Liver (tissue), 9 donors: ENCODE results near the gene PCNX2. TPM values are rescaled to one million over a fixed set of nuclear protein-coding genes. Genes with fewer than 3 reads are reported as not detected.

ENCODE experiments used
- DNase-seq: peaks from one replicate; pipeline ENCODE4 v3.0.0-alpha.2; 2017; ENCODE audit warnings: low spot score
- H3K27ac ChIP-seq, 2 donors: one replicate each; pipeline ENCODE4 v1.7.0; 2013; ENCODE audit warnings: inconsistent platforms in 2 of 2, low read length in 2 of 2, control low read depth in 1 of 2, low read depth in 1 of 2, mild to moderate bottlenecking in 1 of 2
- H3K27me3 ChIP-seq, 4 donors: one replicate each; pipeline versions ENCODE4 v1.6.1 to v1.7.0; 2013; ENCODE audit warnings: low read length in 3 of 4, inconsistent platforms in 1 of 4, mild to moderate bottlenecking in 1 of 4, moderate library complexity in 1 of 4; ENCODE audit not compliant: control insufficient read depth in 4 of 4, insufficient read depth in 4 of 4
- H3K36me3 ChIP-seq, 4 donors: one replicate each; pipeline versions ENCODE4 v1.6.1 to v1.7.0; 2013; ENCODE audit warnings: low read length in 3 of 4, mild to moderate bottlenecking in 3 of 4, low read depth in 1 of 4, moderate library complexity in 1 of 4; ENCODE audit not compliant: control insufficient read depth in 4 of 4, insufficient read depth in 3 of 4
- H3K4me1 ChIP-seq, 4 donors: one replicate each; pipeline versions ENCODE4 v1.6.1 to v1.7.0; 2013; ENCODE audit warnings: low read length in 3 of 4, mild to moderate bottlenecking in 3 of 4, moderate library complexity in 1 of 4; ENCODE audit not compliant: control insufficient read depth in 4 of 4, insufficient read depth in 4 of 4
- H3K4me3 ChIP-seq, 3 donors: one replicate each; pipeline versions ENCODE4 v1.6.1 to v1.7.0; 2013; ENCODE audit warnings: low read length in 3 of 3, control low read depth in 1 of 3, low read depth in 1 of 3, mild to moderate bottlenecking in 1 of 3
- H3K9ac ChIP-seq, 2 donors: one replicate each; pipeline ENCODE4 v1.7.0; 2013; ENCODE audit warnings: low read length in 2 of 2, mild to moderate bottlenecking in 2 of 2, moderate library complexity in 2 of 2, control low read depth in 1 of 2, low read depth in 1 of 2
- H3K9me3 ChIP-seq, 4 donors: one replicate each; pipeline versions ENCODE4 v1.6.1 to v1.7.0; 2013; ENCODE audit warnings: low read length in 3 of 4; ENCODE audit not compliant: control insufficient read depth in 4 of 4
- CTCF ChIP-seq: fragments of 150-350 bp; IDR thresholded peaks from 2 replicates; pipeline ENCODE4 v1.5.1; 2017; ENCODE audit warnings: improper control_type of control experiment, low read depth, low read length; ENCODE audit not compliant: missing input control
- EGR1 ChIP-seq, 2 donors: IDR thresholded peaks; 2 replicates each; pipeline ENCODE4 v1.6.1; 2016 to 2018; ENCODE audit warnings: antibody characterized with exemption in 2 of 2, low read depth in 2 of 2
- FOXA1 ChIP-seq: IDR thresholded peaks from 2 replicates; pipeline ENCODE4 v1.6.1; 2016; ENCODE audit warnings: antibody characterized with exemption
- FOXA2 ChIP-seq: IDR thresholded peaks from 2 replicates; pipeline ENCODE4 v1.6.1; 2016; ENCODE audit warnings: antibody characterized with exemption
- GABPA ChIP-seq, 2 donors: IDR thresholded peaks in 1 of 2; conservative IDR thresholded peaks in 1 of 2; 2 replicates each; pipeline ENCODE4 v1.6.1; 2016; ENCODE audit warnings: antibody characterized with exemption in 2 of 2, mild to moderate bottlenecking in 1 of 2, moderate library complexity in 1 of 2
- HNF4A ChIP-seq, 2 donors: conservative IDR thresholded peaks; 2 replicates each; pipeline ENCODE4 v1.6.1; 2016; ENCODE audit warnings: antibody characterized with exemption in 2 of 2, mild to moderate bottlenecking in 2 of 2
- HNF4G ChIP-seq: IDR thresholded peaks from 2 replicates; pipeline ENCODE4 v1.6.1; 2016; ENCODE audit warnings: antibody characterized with exemption
- JUND ChIP-seq, 2 donors: IDR thresholded peaks; 2 replicates each; pipeline ENCODE4 v1.6.1; 2016; ENCODE audit warnings: antibody characterized with exemption in 2 of 2
- NR2F2 ChIP-seq: IDR thresholded peaks from 2 replicates; pipeline ENCODE4 v1.6.1; 2016; ENCODE audit warnings: antibody characterized with exemption
- RAD21 ChIP-seq, 2 donors: IDR thresholded peaks; 2 replicates each; pipeline ENCODE4 v1.6.1; 2016; ENCODE audit warnings: antibody characterized with exemption in 2 of 2, mild to moderate bottlenecking in 2 of 2
- REST ChIP-seq: IDR thresholded peaks from 2 replicates; pipeline ENCODE4 v1.6.1; 2016; ENCODE audit warnings: antibody characterized with exemption, mild to moderate bottlenecking
- RXRA ChIP-seq, 2 donors: IDR thresholded peaks; 2 replicates each; pipeline ENCODE4 v1.6.1; 2017 to 2018; ENCODE audit warnings: antibody characterized with exemption in 2 of 2, mild to moderate bottlenecking in 1 of 2
- SP1 ChIP-seq: IDR thresholded peaks from 2 replicates; pipeline ENCODE4 v1.6.1; 2018; ENCODE audit warnings: antibody characterized with exemption, mild to moderate bottlenecking
- TAF1 ChIP-seq: conservative IDR thresholded peaks from 2 replicates; pipeline ENCODE4 v1.6.1; 2016; ENCODE audit warnings: antibody characterized with exemption, mild to moderate bottlenecking
- YY1 ChIP-seq: IDR thresholded peaks from 2 replicates; pipeline ENCODE4 v1.6.1; 2016; ENCODE audit warnings: antibody characterized with exemption, mild to moderate bottlenecking
- WGBS: extraction: QIAGEN DNeasy Blood & Tissue Kit; methylation state at CpG from one replicate; pipeline ENCODE4 v1.1.7; 2013; 5-methylcytosine and 5-hydroxymethylcytosine counted together
- polyA plus RNA-seq, 2 donors: library from polyadenylated mRNA; stranded (reverse) in 1 of 2; unstranded in 1 of 2; fragments of 200-250 nt in 1 of 2; fragments of >200 nt in 1 of 2; fragmentation: Nextera tagmentation in 1 of 2; extraction: Ambion mirVana in 1 of 2; gene quantifications; one replicate each; pipeline versions ENCODE4 v1.2.1 to v1.2.3, GENCODE V29; 2013 to 2015
- total RNA-seq, 2 donors: library from RNA; depleted of rRNA; stranded (reverse); fragments of >200 nt; gene quantifications; one replicate each; pipeline ENCODE4 v1.2.3, GENCODE V29; 2014
- TF ChIP-seq, protein P1 (sequence below): IDR thresholded peaks from 2 replicates; pipeline ENCODE4 v1.6.1; 2016; ENCODE audit warnings: antibody characterized with exemption
- TF ChIP-seq, protein P2 (sequence below): IDR thresholded peaks from 2 replicates; pipeline ENCODE4 v1.6.1; 2016; ENCODE audit warnings: antibody characterized with exemption
- TF ChIP-seq, protein P3 (sequence below): IDR thresholded peaks from 2 replicates; pipeline ENCODE4 v1.6.1; 2016; ENCODE audit warnings: antibody characterized with exemption
- donor health status: healthy.
- donor health status: healthy.
- donor health status: healthy.
- donor health status: healthy.
- donor health status: healthy.

The PCNX2 gene
- total and polyA plus RNA-seq, 4 donors: 0.20 to 3.1 (median 0.92) TPM

DNA sequence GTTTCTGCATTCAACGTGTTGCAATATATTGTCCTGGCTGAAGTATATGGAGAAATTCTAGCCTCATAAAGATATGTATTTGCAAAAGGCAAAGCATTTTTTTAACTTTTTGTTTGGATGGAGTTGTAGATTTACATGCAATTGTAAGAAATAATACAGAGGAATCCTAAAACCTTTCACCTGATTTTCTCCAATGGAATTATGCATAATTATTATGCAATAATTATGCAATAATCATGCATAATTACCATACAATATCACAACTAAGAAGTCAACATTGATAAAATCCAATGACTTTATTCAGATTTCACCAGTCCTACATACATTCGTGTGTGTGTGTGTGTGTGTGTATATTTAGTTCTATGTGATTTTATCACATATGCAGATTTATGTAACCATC, 24.5 kb upstream of the PCNX2 start:
- H3K9ac ChIP-seq: no peak overlapping the region
- no peaks in the 10 kb centered on the region for H3K27me3 ChIP-seq
- no peak for DNase-seq
- no peaks in the 10 kb centered on the region for H3K4me1 ChIP-seq
- no peaks in the 10 kb centered on the region for H3K36me3 ChIP-seq
- no peaks in the 10 kb centered on the region for H3K9me3 ChIP-seq
- TF ChIP-seq FOXA1 (no peak), HNF4A (conservative IDR thresholded peaks at IDR 0.05) (no peak), SP1 (no peak)
- TF ChIP-seq, protein P1, sequence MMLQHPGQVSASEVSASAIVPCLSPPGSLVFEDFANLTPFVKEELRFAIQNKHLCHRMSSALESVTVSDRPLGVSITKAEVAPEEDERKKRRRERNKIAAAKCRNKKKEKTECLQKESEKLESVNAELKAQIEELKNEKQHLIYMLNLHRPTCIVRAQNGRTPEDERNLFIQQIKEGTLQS: no peak
- TF ChIP-seq, protein P2, sequence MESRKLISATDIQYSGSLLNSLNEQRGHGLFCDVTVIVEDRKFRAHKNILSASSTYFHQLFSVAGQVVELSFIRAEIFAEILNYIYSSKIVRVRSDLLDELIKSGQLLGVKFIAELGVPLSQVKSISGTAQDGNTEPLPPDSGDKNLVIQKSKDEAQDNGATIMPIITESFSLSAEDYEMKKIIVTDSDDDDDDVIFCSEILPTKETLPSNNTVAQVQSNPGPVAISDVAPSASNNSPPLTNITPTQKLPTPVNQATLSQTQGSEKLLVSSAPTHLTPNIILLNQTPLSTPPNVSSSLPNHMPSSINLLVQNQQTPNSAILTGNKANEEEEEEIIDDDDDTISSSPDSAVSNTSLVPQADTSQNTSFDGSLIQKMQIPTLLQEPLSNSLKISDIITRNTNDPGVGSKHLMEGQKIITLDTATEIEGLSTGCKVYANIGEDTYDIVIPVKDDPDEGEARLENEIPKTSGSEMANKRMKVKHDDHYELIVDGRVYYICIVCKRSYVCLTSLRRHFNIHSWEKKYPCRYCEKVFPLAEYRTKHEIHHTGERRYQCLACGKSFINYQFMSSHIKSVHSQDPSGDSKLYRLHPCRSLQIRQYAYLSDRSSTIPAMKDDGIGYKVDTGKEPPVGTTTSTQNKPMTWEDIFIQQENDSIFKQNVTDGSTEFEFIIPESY: no peak
- WGBS: 87% methylated on average over 2 of the region's 2 CpGs
- no peak overlapping the region for H3K27ac ChIP-seq
- no peak overlapping the region for H3K4me3 ChIP-seq

- H3K27me3 ChIP-seq: no peaks in the 10 kb centered on the region
- no peak overlapping the region for H3K9ac ChIP-seq
- no peaks in the 10 kb centered on the region for H3K4me1 ChIP-seq
- no peaks in the 10 kb centered on the region for H3K9me3 ChIP-seq
- no peak overlapping the region for H3K27ac ChIP-seq
- WGBS: 81% methylated on average over 6 of the region's 6 CpGs
- H3K36me3 ChIP-seq: no peaks in the 10 kb centered on the region
- H3K4me3 ChIP-seq: no peak overlapping the region
- DNase-seq: no peak
- TF ChIP-seq, protein P1: no peak
- TF ChIP-seq RXRA (IDR thresholded peaks at IDR 0.05) (no peak), YY1 (no peak), JUND (IDR thresholded peaks at IDR 0.05) (no peak), EGR1 (IDR thresholded peaks at IDR 0.05; ENCODE audit: low read depth in 2 of 2) (no peak), TAF1 (no peak), REST (no peak), RAD21 (IDR thresholded peaks at IDR 0.05) (no peak), HNF4G (no peak), HNF4A (conservative IDR thresholded peaks at IDR 0.05) (no peak), GABPA (IDR thresholded peaks at IDR 0.05 in 1 of 2, conservative IDR thresholded peaks at IDR 0.05 in 1 of 2) (no peak), SP1 (no peak), FOXA1 (no peak), FOXA2 (no peak), NR2F2 (no peak), CTCF (no peak)
- TF ChIP-seq, protein P2: no peak
- TF ChIP-seq, protein P3, sequence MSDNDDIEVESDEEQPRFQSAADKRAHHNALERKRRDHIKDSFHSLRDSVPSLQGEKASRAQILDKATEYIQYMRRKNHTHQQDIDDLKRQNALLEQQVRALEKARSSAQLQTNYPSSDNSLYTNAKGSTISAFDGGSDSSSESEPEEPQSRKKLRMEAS: no peak
Measured at GRCh38 chr1:233319272-233319671, 23.7 kb upstream of the PCNX2 start.
